IPS DF 6.9 (cell line): ENCODE results near the gene EIF1AX.

Experiments
- DNase-seq: peaks from one replicate; pipeline ENCODE4 v3.0.0-alpha.2; 2013; ENCODE audit warnings: low read depth, low spot score
- H3K27ac ChIP-seq: one replicate; pipeline ENCODE4 v1.5.1; 2013; ENCODE audit warnings: low read length, control low read depth
- H3K27me3 ChIP-seq: 2 replicates; pipeline ENCODE4 v1.6.1; 2013; ENCODE audit warnings: mild to moderate bottlenecking, low read length; ENCODE audit not compliant: control insufficient read depth, insufficient read depth
- H3K36me3 ChIP-seq: 2 replicates; pipeline ENCODE4 v1.6.1; 2013; ENCODE audit warnings: low read length; ENCODE audit not compliant: control insufficient read depth, insufficient read depth
- H3K4me1 ChIP-seq: 2 replicates; pipeline ENCODE4 v1.6.1; 2013; ENCODE audit warnings: low read length; ENCODE audit not compliant: control insufficient read depth, insufficient read depth
- H3K4me3 ChIP-seq: 2 replicates; pipeline ENCODE4 v1.5.1; 2013; ENCODE audit warnings: mild to moderate bottlenecking, low read length
- H3K9me3 ChIP-seq: 2 replicates; pipeline ENCODE4 v1.6.1; 2013; ENCODE audit warnings: low read length, inconsistent platforms; ENCODE audit not compliant: control insufficient read depth, insufficient read depth
- WGBS: extraction: QIAGEN DNeasy Blood & Tissue Kit; methylation state at CpG from one replicate; pipeline ENCODE4 v1.1.7; 2013; ENCODE audit warnings: mixed read lengths, missing lambda C conversion rate; ENCODE audit not compliant: insufficient read length, insufficient coverage; 5-methylcytosine and 5-hydroxymethylcytosine counted together

EIF1AX gene

GRCh38 chrX:20149326-20149725 lies 7.7 kb upstream of the EIF1AX start:
- no CpG with 5 or more reads among the region's 2 CpGs for WGBS
- no peaks in the 10 kb centered on the region for H3K9me3 ChIP-seq
- DNase-seq, result no peak
- no peaks in the 10 kb centered on the region for H3K36me3 ChIP-seq
- H3K4me3 ChIP-seq, result no peak overlapping the region
- no peaks in the 10 kb centered on the region for H3K4me1 ChIP-seq
- no peaks in the 10 kb centered on the region for H3K27me3 ChIP-seq
- H3K27ac ChIP-seq, result no peak overlapping the region

- no peaks in the 10 kb centered on the region for H3K36me3 ChIP-seq
- no peak overlapping the region for H3K27ac ChIP-seq
- no peak for DNase-seq
- H3K4me1 ChIP-seq, result no peaks in the 10 kb centered on the region
- no peaks in the 10 kb centered on the region for H3K27me3 ChIP-seq
- H3K9me3 ChIP-seq, result no peaks in the 10 kb centered on the region
- no CpG with 5 or more reads among the region's 1 CpG for WGBS
- H3K4me3 ChIP-seq, result no peak overlapping the region
Measured at GRCh38 chrX:20147561-20147960, 5.9 kb upstream of the EIF1AX start.

GRCh38 chrX:20144491-20144890 lies 2.9 kb upstream of the EIF1AX start:
- WGBS, result no CpG with 5 or more reads among the region's 3 CpGs
- Histone ChIP-seq H3K27me3 (no peaks in the 10 kb centered on the region), H3K36me3 (no peaks in the 10 kb centered on the region), H3K27ac (no peak overlapping the region), H3K4me3 (no peak overlapping the region), H3K4me1 (no peaks in the 10 kb centered on the region), H3K9me3 (no peaks in the 10 kb centered on the region)
- DNase-seq, result no peak

GRCh38 chrX:20143561-20143960 lies 1.9 kb upstream of the EIF1AX start:
- no peak overlapping the region for H3K4me3 ChIP-seq
- no peaks in the 10 kb centered on the region for H3K27me3 ChIP-seq
- no peak for DNase-seq
- H3K36me3 ChIP-seq, result no peaks in the 10 kb centered on the region
- H3K27ac ChIP-seq, result no peak overlapping the region
- H3K4me1 ChIP-seq, result no peaks in the 10 kb centered on the region
- H3K9me3 ChIP-seq, result no peaks in the 10 kb centered on the region
- WGBS, result no CpG with 5 or more reads among the region's 2 CpGs

- no peak for DNase-seq
- no peaks in the 10 kb centered on the region for H3K9me3 ChIP-seq
- no peaks in the 10 kb centered on the region for H3K4me1 ChIP-seq
- H3K27me3 ChIP-seq, result no peaks in the 10 kb centered on the region
- H3K36me3 ChIP-seq, result no peaks in the 10 kb centered on the region
- H3K4me3 ChIP-seq, result no peak overlapping the region
- no CpG with 5 or more reads among the region's 6 CpGs for WGBS
- H3K27ac ChIP-seq, result no peak overlapping the region
Measured at GRCh38 chrX:20143111-20143510, 1.5 kb upstream of the EIF1AX start.

- Histone ChIP-seq H3K4me3 (no peak overlapping the region; the same call in 1 of the 2 replicates), H3K9me3 (no peaks in the 10 kb centered on the region), H3K27me3 (no peaks in the 10 kb centered on the region), H3K27ac (no peak overlapping the region), H3K36me3 (peaks cover 2% of the 10 kb centered on the region; the same call in 1 of the 2 replicates), H3K4me1 (no peaks in the 10 kb centered on the region)
- no CpG with 5 or more reads among the region's 3 CpGs for WGBS
- DNase-seq, result no peak
Measured at GRCh38 chrX:20140420-20140819, 1.2 kb downstream of the EIF1AX start.

GRCh38 chrX:20139966-20140365 lies 1.7 kb downstream of the EIF1AX start:
- no peaks in the 10 kb centered on the region for H3K27me3 ChIP-seq
- no peak overlapping the region for H3K4me3 ChIP-seq

GRCh38 chrX:20135944-20136343 lies 5.7 kb downstream of the EIF1AX start:
- no peaks in the 10 kb centered on the region for H3K27me3 ChIP-seq
- no peak for DNase-seq
- no CpG with 5 or more reads among the region's 5 CpGs for WGBS
- no peak overlapping the region for H3K27ac ChIP-seq
- H3K4me3 ChIP-seq, result no peak overlapping the region
- no peaks in the 10 kb centered on the region for H3K4me1 ChIP-seq
- H3K36me3 ChIP-seq, result peaks cover 4% of the 10 kb centered on the region; the same call in 1 of the 2 replicates
- no peaks in the 10 kb centered on the region for H3K9me3 ChIP-seq

More at GRCh38 chrX:20139966-20140365, 1.7 kb downstream of the EIF1AX start:
- WGBS, result no CpG with 5 or more reads among the region's 2 CpGs
- no peaks in the 10 kb centered on the region for H3K9me3 ChIP-seq
- no peaks in the 10 kb centered on the region for H3K4me1 ChIP-seq
- no peak for DNase-seq
- H3K27ac ChIP-seq, result no peak overlapping the region
- H3K36me3 ChIP-seq, result peaks cover 2% of the 10 kb centered on the region; the same call in 1 of the 2 replicates

- H3K36me3 ChIP-seq, result peaks cover 3% of the 10 kb centered on the region; the same call in 1 of the 2 replicates
- no CpG with 5 or more reads among the region's 1 CpG for WGBS
- H3K9me3 ChIP-seq, result no peaks in the 10 kb centered on the region
- DNase-seq, result no peak
- no peak overlapping the region for H3K27ac ChIP-seq
- H3K4me3 ChIP-seq, result no peak overlapping the region
- H3K4me1 ChIP-seq, result no peaks in the 10 kb centered on the region
- H3K27me3 ChIP-seq, result no peaks in the 10 kb centered on the region
Measured at GRCh38 chrX:20132666-20133065, 9.0 kb downstream of the EIF1AX start.

GRCh38 chrX:20130357-20130756 lies 11.3 kb downstream of the EIF1AX start:
- Histone ChIP-seq H3K4me3 (no peak overlapping the region), H3K27ac (no peak overlapping the region), H3K4me1 (no peaks in the 10 kb centered on the region), H3K27me3 (no peaks in the 10 kb centered on the region), H3K9me3 (no peaks in the 10 kb centered on the region), H3K36me3 (peaks cover 2% of the 10 kb centered on the region; the same call in 1 of the 2 replicates)
- whole genome bisulfite sequencing, result no CpG with 5 or more reads among the region's 1 CpG
- no peak for DNase-seq

- H3K27me3 ChIP-seq, result no peaks in the 10 kb centered on the region
- no CpG with 5 or more reads among the region's 1 CpG for WGBS
- no peak overlapping the region for H3K27ac ChIP-seq
- no peaks in the 10 kb centered on the region for H3K4me1 ChIP-seq
- no peaks in the 10 kb centered on the region for H3K9me3 ChIP-seq
- no peak for DNase-seq
- peaks cover 2% of the 10 kb centered on the region; the same call in 1 of the 2 replicates for H3K36me3 ChIP-seq
- no peak overlapping the region for H3K4me3 ChIP-seq
Measured at GRCh38 chrX:20129547-20129946, 12.1 kb downstream of the EIF1AX start.
